Neural cell (in vitro differentiated cells): ENCODE results near the gene ZNF644. TPM values are rescaled to one million over a fixed set of nuclear protein-coding genes. Genes with fewer than 3 reads are reported as not detected.
"Not testable (repeated sequence)": the region's sequence is repeated elsewhere in the genome, so short reads cannot be mapped to it uniquely, and the experiment has no call there.

Source experiments
- H2AFZ ChIP-seq: fragments of 200-600, 300-800 bp; sonication (generic), shearing (Covaris generic); 2 replicates; pipeline ENCODE4 v1.6.0; 2014; ENCODE audit warnings: low read depth, mild to moderate bottlenecking, antibody characterized with exemption, low read length, moderate library complexity
- H3F3A ChIP-seq: fragments of 200-600 bp; shearing (Covaris generic); 2 replicates; pipeline ENCODE4 v1.6.1; 2016; ENCODE audit warnings: mild to moderate bottlenecking, moderate library complexity, mixed read lengths, antibody characterized with exemption, low read length; ENCODE audit not compliant: insufficient read depth, poor library complexity, severe bottlenecking
- H3K27ac ChIP-seq: fragments of 200-600, 300-800 bp; sonication (generic), shearing (Covaris generic); 2 replicates; pipeline ENCODE4 v1.5.1; 2014; ENCODE audit warnings: mild to moderate bottlenecking, low read length, moderate library complexity
- H3K27me3 ChIP-seq: fragments of 300-800, 200-600 bp; sonication (generic), shearing (Covaris generic); 2 replicates; pipeline ENCODE4 v1.6.0; 2014; ENCODE audit warnings: mild to moderate bottlenecking, low read depth, low read length, moderate library complexity; ENCODE audit not compliant: insufficient read depth
- H3K36me3 ChIP-seq: fragments of 300-800, 200-600 bp; sonication (generic), shearing (Covaris generic); 2 replicates; pipeline ENCODE4 v1.5.1; 2014; ENCODE audit warnings: mild to moderate bottlenecking, antibody characterized with exemption, low read length, moderate library complexity; ENCODE audit not compliant: insufficient read depth
- H3K4me2 ChIP-seq: fragments of 300-800, 200-600 bp; sonication (generic), shearing (Covaris generic); 2 replicates; pipeline ENCODE4 v1.6.0; 2014; ENCODE audit warnings: mild to moderate bottlenecking, low read length
- H3K4me3 ChIP-seq: fragments of 300-800, 200-600 bp; sonication (generic), shearing (Covaris generic); 2 replicates; pipeline ENCODE4 v1.5.1; 2014; ENCODE audit warnings: mild to moderate bottlenecking, low read length, moderate library complexity
- H3K79me2 ChIP-seq: fragments of 200-600 bp; shearing (Covaris generic); replicated peaks from 2 replicates; pipeline ENCODE4 v1.6.0; 2014; ENCODE audit warnings: mild to moderate bottlenecking, low read length, moderate library complexity; ENCODE audit not compliant: insufficient read depth
- H3K9ac ChIP-seq: fragments of 300-800, 200-600 bp; sonication (generic), shearing (Covaris generic); 2 replicates; pipeline ENCODE4 v1.6.1; 2016; ENCODE audit warnings: mild to moderate bottlenecking, low read length, mixed read lengths
- H3K9me2 ChIP-seq: fragments of 200-600 bp; shearing (Covaris generic); 2 replicates; pipeline ENCODE4 v1.6.1; 2016; ENCODE audit warnings: mild to moderate bottlenecking, low read length, mixed read lengths; ENCODE audit not compliant: insufficient read depth
- H3K9me3 ChIP-seq: fragments of 200-600, 300-800 bp; sonication (generic), shearing (Covaris generic); 2 replicates; pipeline ENCODE4 v1.6.1; 2016; ENCODE audit warnings: mild to moderate bottlenecking, mixed run types, low read length, moderate library complexity, mixed read lengths
- H4K20me1 ChIP-seq: fragments of 200-600 bp; shearing (Covaris generic); 2 replicates; pipeline ENCODE4 v1.6.1; 2016; ENCODE audit warnings: mild to moderate bottlenecking, mixed run types; ENCODE audit not compliant: insufficient read depth
- CTCF ChIP-seq: fragments of 450-650 bp; IDR thresholded peaks from 2 replicates; pipeline ENCODE4 v1.5.1; 2014; ENCODE audit warnings: antibody characterized with exemption, mild to moderate bottlenecking, moderate library complexity; ENCODE audit not compliant: poor library complexity, severe bottlenecking
- EP300 ChIP-seq: fragments of 450-650 bp; conservative IDR thresholded peaks from 2 replicates; pipeline ENCODE4 v1.6.1; 2014; ENCODE audit warnings: antibody characterized with exemption, mild to moderate bottlenecking, moderate library complexity; ENCODE audit not compliant: poor library complexity, severe bottlenecking
- EZH2 ChIP-seq: fragments of 200-600, 300-800 bp; shearing (Covaris generic), sonication (generic); IDR thresholded peaks from 2 replicates; pipeline ENCODE4 v1.6.1; 2014; ENCODE audit warnings: antibody characterized with exemption, low read length, borderline replicate concordance, mild to moderate bottlenecking; ENCODE audit not compliant: insufficient read depth, poor library complexity, severe bottlenecking
- MXI1 ChIP-seq: fragments of 450-650 bp; conservative IDR thresholded peaks from 2 replicates; pipeline ENCODE4 v1.6.1; 2014; ENCODE audit warnings: antibody characterized with exemption, mild to moderate bottlenecking; ENCODE audit not compliant: poor library complexity, severe bottlenecking
- POLR2AphosphoS5 ChIP-seq: IDR thresholded peaks from 2 replicates; pipeline ENCODE4 v1.6.1; 2012
- RAD21 ChIP-seq: fragments of 450-650 bp; conservative IDR thresholded peaks from 2 replicates; pipeline ENCODE4 v1.6.1; 2014; ENCODE audit warnings: antibody characterized with exemption, mild to moderate bottlenecking, moderate library complexity
- REST ChIP-seq: IDR thresholded peaks from 2 replicates; pipeline ENCODE4 v1.6.1; 2012; ENCODE audit warnings: borderline replicate concordance
- SMC3 ChIP-seq: fragments of 450-650 bp; conservative IDR thresholded peaks from 2 replicates; pipeline ENCODE4 v1.6.1; 2014; ENCODE audit warnings: antibody characterized with exemption, mild to moderate bottlenecking, moderate library complexity; ENCODE audit not compliant: poor library complexity
- TAF1 ChIP-seq: IDR thresholded peaks from 2 replicates; pipeline ENCODE4 v1.6.1; 2012; ENCODE audit warnings: low read depth
- polyA plus RNA-seq: library from polyadenylated mRNA; depleted of rRNA; stranded (reverse); fragments of >200 nt; gene quantifications from 2 replicates; pipeline ENCODE4 v1.2.3, GENCODE V29; 2014

The ZNF644 gene
- polyA plus RNA-seq, 1 donor from 2014 or later = 71.7 TPM

- H3K27me3 ChIP-seq = no peaks in the 10 kb centered on the region
- no peak overlapping the region for H3K27ac ChIP-seq
- peaks cover 32% of the 10 kb centered on the region for H3K79me2 ChIP-seq
- no peak overlapping the region for H3K9ac ChIP-seq
- H4K20me1 ChIP-seq = no peaks in the 10 kb centered on the region
- no peak for TF ChIP-seq POLR2AphosphoS5
- TF ChIP-seq EZH2 = no peak
- TF ChIP-seq EP300 = no peak
- no peak for TF ChIP-seq MXI1
- no peak for TF ChIP-seq TAF1
- no peak for TF ChIP-seq SMC3
- no peak for TF ChIP-seq RAD21
- no peak for TF ChIP-seq REST
- no peak for TF ChIP-seq CTCF
- no peaks in the 10 kb centered on the region for H3F3A ChIP-seq
- H3K4me2 ChIP-seq = no peak overlapping the region
- no peaks in the 10 kb centered on the region for H3K9me3 ChIP-seq
- H3K36me3 ChIP-seq = peaks cover 18% of the 10 kb centered on the region
- H3K4me3 ChIP-seq = no peak overlapping the region
- no peaks in the 10 kb centered on the region for H3K9me2 ChIP-seq
- H2AFZ ChIP-seq = no peak overlapping the region
These were observed 85.8 kb downstream of the ZNF644 start for GRCh38 chr1:90936061-90936460.

GRCh38 chr1:90928231-90928630 is 93.6 kb downstream of the ZNF644 start:
- not testable (repeated sequence) for H4K20me1 ChIP-seq
- H3K79me2 ChIP-seq = peaks cover 69% of the 10 kb centered on the region

GRCh38 chr1:90927674-90928073 is 94.2 kb downstream of the ZNF644 start:
- not testable (repeated sequence) for H3K27ac ChIP-seq, H3K36me3 ChIP-seq, H3K27me3 ChIP-seq, H3F3A ChIP-seq, H3K4me2 ChIP-seq, H3K9me3 ChIP-seq, H4K20me1 ChIP-seq, H3K4me3 ChIP-seq, H2AFZ ChIP-seq, H3K9ac ChIP-seq, H3K9me2 ChIP-seq
- peaks cover 69% of the 10 kb centered on the region for H3K79me2 ChIP-seq

More at GRCh38 chr1:90928231-90928630, 93.6 kb downstream of the ZNF644 start:
- H3K9me3 ChIP-seq, H3K27me3 ChIP-seq, H3K9me2 ChIP-seq, H3K4me2 ChIP-seq, H3F3A ChIP-seq, H3K9ac ChIP-seq, H3K36me3 ChIP-seq, H3K27ac ChIP-seq, H2AFZ ChIP-seq, H3K4me3 ChIP-seq: not testable (repeated sequence)
